ENCODE data around the gene TRAIP.

Gene TRAIP

GRCh38 chr3:49873623-49874022 is 17.3 kb upstream of the TRAIP start:
- no peak for DNase-seq (ENCODE audit: low spot score)

GRCh38 chr3:49872801-49873281 is 16.5 kb upstream of the TRAIP start:
- DNase-seq (ENCODE audit: low spot score) = no peak

- no peak for DNase-seq (ENCODE audit: low spot score)
Measured at GRCh38 chr3:49871531-49872153, 15.3 kb upstream of the TRAIP start.

DNA sequence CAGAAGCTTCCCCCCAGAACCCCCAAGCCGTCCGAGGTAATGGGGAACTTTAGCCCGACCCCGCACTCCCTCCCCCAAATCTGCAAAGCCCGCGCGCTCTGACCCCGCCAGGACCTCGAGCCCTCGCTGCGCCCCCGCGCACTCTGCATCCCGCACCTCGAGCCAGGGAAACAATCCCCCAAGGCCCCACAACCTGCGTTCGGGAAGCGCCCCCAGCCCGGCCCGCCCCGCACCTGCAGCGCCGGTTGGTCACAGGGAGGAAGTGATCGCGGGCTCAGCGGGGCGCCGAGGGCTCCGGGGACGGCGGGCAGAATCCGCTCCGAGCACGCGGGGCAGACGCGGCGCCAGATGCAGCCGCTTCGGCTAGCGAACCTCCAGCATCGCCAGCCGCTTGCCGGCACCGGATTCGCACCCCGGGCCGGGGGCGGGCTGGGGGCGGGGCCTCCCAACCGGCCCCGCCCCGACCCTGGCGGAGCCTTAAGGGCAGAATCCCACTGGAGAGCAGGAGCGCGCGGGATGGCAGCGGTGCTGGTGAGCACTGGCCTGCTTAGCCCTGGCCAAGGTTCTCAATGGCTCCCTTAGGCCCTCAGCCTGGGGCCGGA is 13.3 kb upstream of the TRAIP start, which contains the start of gene CAMKV:
TSS of gene CAMKV (minus strand) at position 382 of the 602 bp plus-strand sequence. CDS start 7,518 bp downstream, outside the sequence.
- DNase-seq (ENCODE audit: low spot score) = peak; percentile 26

DNA sequence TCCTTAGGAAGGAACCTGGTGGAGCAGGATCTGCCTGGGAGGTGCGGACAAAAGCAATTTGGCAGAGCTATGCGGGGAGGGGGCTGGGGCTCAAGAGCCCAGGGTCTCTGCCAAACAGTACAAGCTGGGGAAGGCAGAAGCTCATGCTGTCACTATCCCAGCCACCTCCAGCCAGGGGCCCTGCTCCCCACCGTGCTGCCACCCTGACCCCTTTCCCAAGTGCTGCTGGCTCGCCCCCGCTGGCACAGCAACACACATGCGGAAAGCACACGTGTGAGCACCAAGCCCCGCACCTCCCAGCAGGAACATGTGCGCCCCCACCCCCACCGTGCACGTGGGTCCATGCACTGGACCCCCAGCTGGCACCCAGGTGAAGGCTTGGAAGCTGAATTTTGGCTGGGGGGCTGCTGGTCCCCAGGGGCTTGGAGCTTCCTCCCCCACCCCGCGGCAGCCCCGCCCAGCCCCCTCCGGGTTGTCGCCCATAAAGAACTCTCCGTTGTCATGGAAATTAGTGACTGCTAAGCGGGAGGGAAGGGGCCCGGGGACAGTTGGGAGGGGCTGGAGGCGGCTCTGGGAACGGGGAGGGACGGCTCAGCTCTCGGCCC is 12.6 kb upstream of the TRAIP start:
- no peak for DNase-seq (ENCODE audit: low spot score)

GRCh38 chr3:49867871-49868321 is 11.5 kb upstream of the TRAIP start:
- peak; percentile 63 for DNase-seq (ENCODE audit: low spot score)

DNA sequence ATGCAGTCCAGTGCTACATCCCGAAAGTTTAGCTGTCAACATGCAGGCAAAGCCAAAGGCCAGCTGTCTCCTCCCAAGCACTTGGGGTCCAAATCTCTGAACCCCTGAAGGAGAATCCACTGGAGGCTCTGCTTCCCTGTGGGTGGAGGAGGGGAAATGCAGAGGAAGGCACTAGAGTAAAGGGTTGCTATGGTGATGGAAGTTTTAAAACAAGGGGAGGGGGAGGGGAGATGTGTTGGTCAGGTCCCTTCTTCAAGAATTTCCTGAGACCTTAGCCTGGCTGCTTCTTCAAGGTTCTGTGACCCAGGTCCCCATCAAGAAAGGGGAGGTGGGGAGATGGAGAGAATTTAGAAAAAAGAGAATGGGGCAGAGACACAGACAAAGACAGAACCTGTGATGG is 11.0 kb upstream of the TRAIP start:
- DNase-seq (ENCODE audit: low spot score) = no peak

DNA sequence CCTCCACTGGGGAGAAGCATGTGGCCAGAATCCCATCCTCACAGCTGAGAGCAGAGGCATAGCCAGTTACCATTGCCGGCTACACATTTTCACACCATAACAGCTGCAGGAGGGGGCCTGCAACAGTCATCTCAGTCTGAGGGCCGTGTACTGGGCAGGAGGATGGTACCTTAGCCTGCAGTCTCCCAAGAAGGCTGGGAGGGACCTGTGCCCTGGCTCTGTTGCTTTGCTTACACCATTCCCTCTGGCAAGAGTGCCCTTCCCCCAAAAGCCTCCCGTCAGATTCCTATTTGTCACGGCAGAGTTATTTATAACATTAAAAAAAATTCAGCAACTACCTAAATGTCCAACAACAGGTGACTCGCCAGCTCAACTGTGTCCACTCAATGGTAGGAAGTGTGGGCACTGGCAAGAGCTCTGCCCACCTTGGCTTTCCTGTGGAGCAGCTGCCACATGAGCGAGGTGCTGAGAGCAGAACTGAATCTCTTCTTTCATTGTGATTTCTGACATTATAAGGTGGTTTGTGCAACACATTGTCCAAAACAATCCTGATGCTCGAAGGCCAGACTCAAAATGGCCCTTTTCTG is 8.9 kb upstream of the TRAIP start:
- no peak for DNase-seq (ENCODE audit: low spot score)

DNA sequence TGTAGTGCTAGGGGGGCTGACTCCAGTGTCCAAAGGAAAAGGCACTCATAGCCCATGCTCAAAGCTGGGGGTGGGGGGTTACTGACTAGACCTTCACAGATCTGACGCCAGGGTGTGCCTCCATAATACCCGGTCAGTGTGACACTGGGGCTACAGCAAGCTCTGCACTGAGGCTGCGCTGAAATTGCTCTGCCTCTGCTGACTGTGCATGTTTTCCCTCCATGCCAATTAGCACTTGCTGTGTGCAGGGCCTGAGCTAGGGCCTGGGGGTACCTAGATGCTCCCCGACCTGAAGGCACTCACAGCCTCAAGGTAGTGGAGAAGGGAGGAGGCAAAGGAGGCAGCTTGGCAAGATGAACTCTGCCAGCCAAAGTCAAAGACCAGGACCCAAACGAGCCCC is 8.1 kb upstream of the TRAIP start:
- DNase-seq (ENCODE audit: low spot score) = no peak

GRCh38 chr3:49859576-49860305 is 3.4 kb upstream of the TRAIP start:
- DNase-seq (ENCODE audit: low spot score) = no peak

DNA sequence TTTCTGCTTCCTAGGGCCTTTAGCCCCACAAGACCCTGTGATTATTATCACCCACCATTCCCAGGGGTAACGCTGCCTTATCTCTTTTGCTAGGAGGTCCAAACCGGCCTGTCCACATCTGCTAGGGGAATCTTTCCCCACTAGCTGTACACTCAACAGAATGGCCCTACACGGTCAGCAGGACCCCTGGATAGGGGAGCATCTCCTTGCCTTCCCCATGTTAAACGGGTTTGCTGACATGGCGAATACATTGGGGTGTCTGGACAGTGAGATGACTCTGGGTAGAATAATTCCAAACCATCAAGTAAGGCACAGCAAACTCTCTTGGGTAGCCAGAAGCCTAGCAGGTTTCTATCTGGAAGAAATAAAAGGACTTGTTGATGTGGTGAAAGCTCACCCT is 702 bp downstream of the TRAIP start:
- no peak for DNase-seq (ENCODE audit: low spot score)

- no peak for DNase-seq (ENCODE audit: low spot score)
Measured at GRCh38 chr3:49845694-49846093, 10.7 kb downstream of the TRAIP start.

- no peak for DNase-seq (ENCODE audit: low spot score)
Measured at GRCh38 chr3:49844464-49845183, 11.7 kb downstream of the TRAIP start.

- no peak for DNase-seq (ENCODE audit: low spot score)
Measured at GRCh38 chr3:49842843-49843517, 13.4 kb downstream of the TRAIP start.

DNA sequence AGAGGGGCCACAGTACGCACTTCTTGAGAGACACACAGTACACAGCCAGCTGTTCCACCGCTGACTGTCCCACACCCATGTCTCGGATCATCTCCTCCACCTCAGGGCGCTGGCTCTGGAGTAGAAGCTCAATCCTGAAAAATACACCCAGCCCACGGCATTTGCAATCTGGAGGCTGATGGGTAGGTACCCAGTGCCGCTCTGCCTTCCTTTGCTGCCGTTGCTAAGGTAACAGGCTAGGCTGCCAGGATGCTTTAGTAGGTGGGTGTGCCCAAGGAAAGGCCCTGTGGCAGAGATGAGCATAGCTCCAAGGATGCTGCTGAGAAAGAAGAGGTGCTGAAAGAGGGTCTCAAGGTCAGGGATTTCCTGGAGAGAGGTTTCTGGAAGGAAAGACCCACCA is 14.6 kb downstream of the TRAIP start:
- no peak for DNase-seq (ENCODE audit: low spot score)

GRCh38 chr3:49841126-49841696 is 15.2 kb downstream of the TRAIP start:
- no peak for DNase-seq (ENCODE audit: low spot score)

DNA sequence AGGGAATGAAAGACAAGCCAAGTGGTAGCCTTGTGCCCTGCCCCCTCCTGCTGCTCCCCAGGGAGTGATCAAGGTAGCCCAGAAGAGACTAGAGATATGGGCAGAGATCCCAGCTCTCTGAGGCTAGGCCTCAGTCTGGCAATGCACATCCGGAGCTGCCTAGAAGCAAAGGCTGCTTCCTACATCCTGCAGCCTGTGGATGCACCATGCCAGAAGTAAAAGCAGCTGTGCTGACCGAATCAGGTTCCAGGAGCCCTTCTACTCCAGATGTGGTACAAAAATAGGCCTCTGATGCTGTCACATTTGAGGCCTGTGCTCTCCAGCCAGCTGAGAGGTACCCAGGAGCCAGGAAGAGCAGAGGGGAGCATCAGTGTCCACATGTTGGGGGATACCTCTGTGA is 16.0 kb downstream of the TRAIP start:
- no peak for DNase-seq (ENCODE audit: low spot score)

- peak; percentile 77 for DNase-seq (ENCODE audit: low spot score)
Measured at GRCh38 chr3:49839193-49839809, 17.1 kb downstream of the TRAIP start.

- no peak for DNase-seq (ENCODE audit: low spot score)
Measured at GRCh38 chr3:49831341-49831740, 25.0 kb downstream of the TRAIP start.

DNA sequence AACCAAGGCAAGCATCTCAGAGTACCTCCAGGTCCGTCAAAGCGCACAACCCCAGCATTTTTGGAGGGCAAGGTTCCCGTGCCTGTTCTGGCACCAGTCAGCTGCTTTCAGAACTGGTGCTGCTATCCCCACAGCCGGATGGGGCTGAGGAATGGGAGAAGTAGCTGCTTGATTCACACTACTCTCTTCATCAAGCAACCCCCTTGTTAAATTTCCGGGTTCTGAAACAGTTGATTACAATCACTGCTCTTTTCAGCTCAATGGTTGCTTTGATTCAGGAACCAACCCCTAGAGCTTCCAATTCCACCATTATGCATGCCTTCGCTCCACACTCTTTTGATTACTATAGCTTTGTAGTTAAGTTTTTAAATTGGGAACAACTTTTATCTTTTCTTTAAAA is 30.3 kb downstream of the TRAIP start:
- no peak for DNase-seq (ENCODE audit: low spot score)
